ENCODE results near the gene HOOK2. TPM values are rescaled to one million over a fixed set of nuclear protein-coding genes. Genes with fewer than 3 reads are reported as not detected.

The HOOK2 gene
- total and polyA plus RNA-seq, 2 of the 13 experiments (the other 11 are each of a cell fraction or from before 2014, with no cell fraction given), result 9.2 to 12.9 TPM

DNA sequence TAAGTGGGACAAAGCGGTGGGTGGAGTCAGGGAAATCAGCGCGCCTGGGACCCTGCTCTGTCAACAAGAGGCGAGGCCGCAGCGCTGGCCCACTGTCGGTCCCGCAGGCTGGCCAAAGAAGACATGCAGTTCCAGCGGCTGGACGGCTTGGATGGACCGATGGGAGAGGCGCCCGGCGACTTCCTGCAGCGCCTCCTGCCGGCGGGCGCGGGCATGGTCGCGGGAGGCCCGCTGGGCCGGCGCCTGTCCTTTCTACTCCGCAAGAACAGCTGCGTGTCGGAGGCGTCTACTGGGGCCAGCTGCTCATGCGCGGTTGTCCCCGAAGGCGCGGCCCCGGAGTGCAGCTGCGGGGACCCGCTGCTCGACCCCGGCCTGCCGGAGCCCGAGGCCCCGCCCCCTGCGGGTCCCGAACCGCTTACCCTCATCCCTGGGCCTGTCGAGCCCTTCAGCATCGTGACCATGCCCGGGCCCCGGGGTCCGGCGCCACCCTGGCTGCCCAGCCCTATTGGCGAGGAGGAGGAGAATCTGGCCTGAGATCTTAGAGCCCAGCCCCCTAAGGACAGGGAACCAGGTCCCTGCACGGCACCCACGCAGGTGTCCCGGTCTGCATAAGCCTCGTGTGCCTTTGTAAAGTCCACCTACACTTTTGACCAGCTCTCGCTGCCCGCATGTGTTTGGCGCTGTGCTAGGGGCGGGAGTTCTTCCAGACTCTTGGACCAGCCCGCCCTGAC, 17.6 kb downstream of the HOOK2 start (continued):
- TF ChIP-seq, protein P1, sequence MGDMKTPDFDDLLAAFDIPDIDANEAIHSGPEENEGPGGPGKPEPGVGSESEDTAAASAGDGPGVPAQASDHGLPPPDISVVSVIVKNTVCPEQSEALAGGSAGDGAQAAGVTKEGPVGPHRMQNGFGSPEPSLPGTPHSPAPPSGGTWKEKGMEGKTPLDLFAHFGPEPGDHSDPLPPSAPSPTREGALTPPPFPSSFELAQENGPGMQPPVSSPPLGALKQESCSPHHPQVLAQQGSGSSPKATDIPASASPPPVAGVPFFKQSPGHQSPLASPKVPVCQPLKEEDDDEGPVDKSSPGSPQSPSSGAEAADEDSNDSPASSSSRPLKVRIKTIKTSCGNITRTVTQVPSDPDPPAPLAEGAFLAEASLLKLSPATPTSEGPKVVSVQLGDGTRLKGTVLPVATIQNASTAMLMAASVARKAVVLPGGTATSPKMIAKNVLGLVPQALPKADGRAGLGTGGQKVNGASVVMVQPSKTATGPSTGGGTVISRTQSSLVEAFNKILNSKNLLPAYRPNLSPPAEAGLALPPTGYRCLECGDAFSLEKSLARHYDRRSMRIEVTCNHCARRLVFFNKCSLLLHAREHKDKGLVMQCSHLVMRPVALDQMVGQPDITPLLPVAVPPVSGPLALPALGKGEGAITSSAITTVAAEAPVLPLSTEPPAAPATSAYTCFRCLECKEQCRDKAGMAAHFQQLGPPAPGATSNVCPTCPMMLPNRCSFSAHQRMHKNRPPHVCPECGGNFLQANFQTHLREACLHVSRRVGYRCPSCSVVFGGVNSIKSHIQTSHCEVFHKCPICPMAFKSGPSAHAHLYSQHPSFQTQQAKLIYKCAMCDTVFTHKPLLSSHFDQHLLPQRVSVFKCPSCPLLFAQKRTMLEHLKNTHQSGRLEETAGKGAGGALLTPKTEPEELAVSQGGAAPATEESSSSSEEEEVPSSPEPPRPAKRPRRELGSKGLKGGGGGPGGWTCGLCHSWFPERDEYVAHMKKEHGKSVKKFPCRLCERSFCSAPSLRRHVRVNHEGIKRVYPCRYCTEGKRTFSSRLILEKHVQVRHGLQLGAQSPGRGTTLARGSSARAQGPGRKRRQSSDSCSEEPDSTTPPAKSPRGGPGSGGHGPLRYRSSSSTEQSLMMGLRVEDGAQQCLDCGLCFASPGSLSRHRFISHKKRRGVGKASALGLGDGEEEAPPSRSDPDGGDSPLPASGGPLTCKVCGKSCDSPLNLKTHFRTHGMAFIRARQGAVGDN (CRISPR knock-in tag; IDR thresholded peaks at IDR 0.05), result peak; percentile 82
- no peak for TF ChIP-seq SMAD1 (CRISPR knock-in tag; IDR thresholded peaks at IDR 0.05; ENCODE audit: borderline replicate concordance, low read depth)
- TF ChIP-seq ZNF235 (CRISPR knock-in tag; IDR thresholded peaks at IDR 0.05; ENCODE audit: borderline replicate concordance), result 0 out of 2 replicates have a peak, but pooled peaks have one; percentile 46
- TF ChIP-seq, protein P2, sequence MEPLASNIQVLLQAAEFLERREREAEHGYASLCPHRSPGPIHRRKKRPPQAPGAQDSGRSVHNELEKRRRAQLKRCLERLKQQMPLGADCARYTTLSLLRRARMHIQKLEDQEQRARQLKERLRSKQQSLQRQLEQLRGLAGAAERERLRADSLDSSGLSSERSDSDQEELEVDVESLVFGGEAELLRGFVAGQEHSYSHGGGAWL (CRISPR knock-in tag; IDR thresholded peaks at IDR 0.05), result 0 out of 2 replicates have a peak, but pooled peaks have one; percentile 26
- TF ChIP-seq ZNF841 (CRISPR knock-in tag; IDR thresholded peaks at IDR 0.05; ENCODE audit: borderline replicate concordance), result no peak
- TF ChIP-seq, protein P3, sequence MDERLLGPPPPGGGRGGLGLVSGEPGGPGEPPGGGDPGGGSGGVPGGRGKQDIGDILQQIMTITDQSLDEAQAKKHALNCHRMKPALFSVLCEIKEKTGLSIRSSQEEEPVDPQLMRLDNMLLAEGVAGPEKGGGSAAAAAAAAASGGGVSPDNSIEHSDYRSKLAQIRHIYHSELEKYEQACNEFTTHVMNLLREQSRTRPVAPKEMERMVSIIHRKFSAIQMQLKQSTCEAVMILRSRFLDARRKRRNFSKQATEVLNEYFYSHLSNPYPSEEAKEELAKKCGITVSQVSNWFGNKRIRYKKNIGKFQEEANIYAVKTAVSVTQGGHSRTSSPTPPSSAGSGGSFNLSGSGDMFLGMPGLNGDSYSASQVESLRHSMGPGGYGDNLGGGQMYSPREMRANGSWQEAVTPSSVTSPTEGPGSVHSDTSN (CRISPR knock-in tag; IDR thresholded peaks at IDR 0.05), result no peak
- TF ChIP-seq MED1 (CRISPR knock-in tag; IDR thresholded peaks at IDR 0.05), result peak; percentile 46; the same call in 1 of the 2 replicates
- 0 out of 2 replicates have a peak, but pooled peaks have one; percentile 80 for TF ChIP-seq ZNF572 (CRISPR knock-in tag; IDR thresholded peaks at IDR 0.05)
- no peak for TF ChIP-seq ZNF562 (CRISPR knock-in tag; IDR thresholded peaks at IDR 0.05; ENCODE audit: borderline replicate concordance)
- peak; percentile 32; the same call in 1 of the 2 replicates for TF ChIP-seq ZNF547 (CRISPR knock-in tag; IDR thresholded peaks at IDR 0.05)
- TF ChIP-seq HNRNPK (IDR thresholded peaks at IDR 0.05; ENCODE audit: low read depth, low read length, poor library complexity, severe bottlenecking), result peak; percentile 56
- peak; percentile 61 for TF ChIP-seq ZFY (CRISPR knock-in tag; IDR thresholded peaks at IDR 0.05)
- TF ChIP-seq, protein P4, sequence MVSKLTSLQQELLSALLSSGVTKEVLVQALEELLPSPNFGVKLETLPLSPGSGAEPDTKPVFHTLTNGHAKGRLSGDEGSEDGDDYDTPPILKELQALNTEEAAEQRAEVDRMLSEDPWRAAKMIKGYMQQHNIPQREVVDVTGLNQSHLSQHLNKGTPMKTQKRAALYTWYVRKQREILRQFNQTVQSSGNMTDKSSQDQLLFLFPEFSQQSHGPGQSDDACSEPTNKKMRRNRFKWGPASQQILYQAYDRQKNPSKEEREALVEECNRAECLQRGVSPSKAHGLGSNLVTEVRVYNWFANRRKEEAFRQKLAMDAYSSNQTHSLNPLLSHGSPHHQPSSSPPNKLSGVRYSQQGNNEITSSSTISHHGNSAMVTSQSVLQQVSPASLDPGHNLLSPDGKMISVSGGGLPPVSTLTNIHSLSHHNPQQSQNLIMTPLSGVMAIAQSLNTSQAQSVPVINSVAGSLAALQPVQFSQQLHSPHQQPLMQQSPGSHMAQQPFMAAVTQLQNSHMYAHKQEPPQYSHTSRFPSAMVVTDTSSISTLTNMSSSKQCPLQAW (CRISPR knock-in tag; IDR thresholded peaks at IDR 0.05), result no peak
- TF ChIP-seq ZNF768 (CRISPR knock-in tag; IDR thresholded peaks at IDR 0.05), result 0 out of 2 replicates have a peak, but pooled peaks have one; percentile 53
- TF ChIP-seq ZBTB38 (CRISPR knock-in tag; IDR thresholded peaks at IDR 0.05), result peak; percentile 46; the same call in 1 of the 2 replicates
- peak; percentile 78; the same call in 1 of the 2 replicates for TF ChIP-seq NFKBIZ (CRISPR knock-in tag; IDR thresholded peaks at IDR 0.05)
- no peak for TF ChIP-seq KMT2B (CRISPR knock-in tag; IDR thresholded peaks at IDR 0.05)
- TF ChIP-seq ZSCAN31 (CRISPR knock-in tag; IDR thresholded peaks at IDR 0.05; ENCODE audit: low read depth), result peak; percentile 41; the same call in 1 of the 2 replicates
- peak; percentile 26; the same call in 1 of the 2 replicates for TF ChIP-seq RCOR2 (CRISPR knock-in tag; IDR thresholded peaks at IDR 0.05)
- TF ChIP-seq ZNF792 (CRISPR knock-in tag; IDR thresholded peaks at IDR 0.05), result 0 out of 2 replicates have a peak, but pooled peaks have one; percentile 37
- TF ChIP-seq ZNF350 (CRISPR knock-in tag; IDR thresholded peaks at IDR 0.05; ENCODE audit: borderline replicate concordance, low read depth), result peak; percentile 58; the same call in 1 of the 2 replicates
- peak; percentile 43 for TF ChIP-seq TEAD3 (CRISPR knock-in tag; optimal IDR thresholded peaks at IDR 0.05; ENCODE audit: borderline replicate concordance)
- peak; percentile 52 for TF ChIP-seq AGO2 (optimal IDR thresholded peaks at IDR 0.05; ENCODE audit: low read depth, low read length)

Data from HepG2 (cell line).